GM23248 (cell line): ENCODE measurements around the gene TMEM51. TPM values are rescaled to one million over a fixed set of nuclear protein-coding genes. Genes with fewer than 3 reads are reported as not detected.

Experiments
- DNase-seq: peaks from one replicate; pipeline ENCODE4 v3.0.0-alpha.2; 2015
- H2AFZ ChIP-seq: fragments of 200-600 bp; sonication (generic); 2 replicates; pipeline ENCODE4 v1.6.1; 2016; ENCODE audit warnings: antibody characterized with exemption
- H3F3A ChIP-seq: fragments of 200-600 bp; sonication (generic); 2 replicates; pipeline ENCODE4 v1.6.1; 2016; ENCODE audit warnings: mild to moderate bottlenecking, antibody characterized with exemption, mixed run types; ENCODE audit not compliant: insufficient read depth
- H3K27ac ChIP-seq: fragments of 200-600 bp; sonication (generic); 2 replicates; pipeline ENCODE4 v1.5.1; 2016; ENCODE audit warnings: mild to moderate bottlenecking
- H3K27me3 ChIP-seq: fragments of 200-600 bp; sonication (generic); replicated peaks from 2 replicates; pipeline ENCODE4 v1.6.1; 2016; ENCODE audit warnings: mild to moderate bottlenecking; ENCODE audit not compliant: insufficient read depth
- H3K36me3 ChIP-seq: fragments of 200-600 bp; sonication (generic); 2 replicates; pipeline ENCODE4 v1.6.1; 2016; ENCODE audit warnings: low read depth, mild to moderate bottlenecking
- H3K4me1 ChIP-seq: fragments of 200-600 bp; sonication (generic); 2 replicates; pipeline ENCODE4 v1.6.1; 2016; ENCODE audit warnings: mild to moderate bottlenecking; ENCODE audit not compliant: insufficient read depth
- H3K4me2 ChIP-seq: fragments of 200-600 bp; sonication (generic); one replicate; pipeline ENCODE4 v1.6.1; 2016; ENCODE audit warnings: mild to moderate bottlenecking; ENCODE audit not compliant: unreplicated experiment
- H3K4me3 ChIP-seq: fragments of 200-600 bp; sonication (generic); 2 replicates; pipeline ENCODE4 v1.5.1; 2016; ENCODE audit warnings: mild to moderate bottlenecking
- H3K79me2 ChIP-seq: fragments of 200-600 bp; sonication (generic); 2 replicates; pipeline ENCODE4 v1.6.1; 2016; ENCODE audit warnings: mild to moderate bottlenecking; ENCODE audit not compliant: insufficient read depth
- H3K9ac ChIP-seq: fragments of 200-600 bp; sonication (generic); 2 replicates; pipeline ENCODE4 v1.6.1; 2016; ENCODE audit warnings: mild to moderate bottlenecking
- H3K9me2 ChIP-seq: fragments of 200-600 bp; sonication (generic); 2 replicates; pipeline ENCODE4 v1.6.1; 2016; ENCODE audit warnings: mixed run types, mild to moderate bottlenecking, moderate library complexity; ENCODE audit not compliant: insufficient read depth
- H3K9me3 ChIP-seq: fragments of 200-600 bp; sonication (generic); one replicate; pipeline ENCODE4 v1.6.1; 2017; ENCODE audit warnings: low read depth
- H4K20me1 ChIP-seq: fragments of 200-600 bp; sonication (generic); 2 replicates; pipeline ENCODE4 v1.6.0; 2016; ENCODE audit not compliant: insufficient read depth
- EZH2 ChIP-seq: fragments of 200-600 bp; sonication (generic); IDR thresholded peaks from 2 replicates; pipeline ENCODE4 v1.6.1; 2018; ENCODE audit warnings: antibody characterized with exemption, mild to moderate bottlenecking; ENCODE audit not compliant: insufficient read depth, poor library complexity, severe bottlenecking
- EZH2phosphoT487 ChIP-seq: fragments of 200-600 bp; sonication (generic); IDR thresholded peaks from 2 replicates; pipeline ENCODE4 v1.6.1; 2018; ENCODE audit warnings: antibody characterized with exemption, moderate library complexity, mild to moderate bottlenecking, low read depth; ENCODE audit not compliant: insufficient read depth
- WGBS, 2 experiments: methylation state at CpG; one replicate each; pipeline ENCODE4 v1.1.6; 2015 to 2017; ENCODE audit warnings: low lambda C conversion rate in 2 of 2, low coverage in 1 of 2; ENCODE audit errors: missing lambda C conversion rate in 2 of 2; 5-methylcytosine and 5-hydroxymethylcytosine counted together
- in situ Hi-C: fragments of 300-500 bp; cut with MboI; formaldehyde crosslinking; loops from 2 replicates; pipeline ENCODE4 v1.15.0; 2020
- polyA plus RNA-seq: library from polyadenylated mRNA; unstranded; fragments of >200 nt; fragmentation: Nextera tagmentation; extraction: Ambion mirVana; gene quantifications from 2 replicates; pipeline ENCODE4 v1.2.1, GENCODE V29; 2016
- total RNA-seq: library from RNA; depleted of rRNA; stranded (reverse); fragments of >200 nt; shearing (Covaris generic); gene quantifications from 2 replicates; pipeline ENCODE4 v1.2.3, GENCODE V29; 2014

TMEM51 gene
- total and polyA plus RNA-seq, 2 experiments from 2014 or later, result 0.54 to 0.55 TPM

DNA sequence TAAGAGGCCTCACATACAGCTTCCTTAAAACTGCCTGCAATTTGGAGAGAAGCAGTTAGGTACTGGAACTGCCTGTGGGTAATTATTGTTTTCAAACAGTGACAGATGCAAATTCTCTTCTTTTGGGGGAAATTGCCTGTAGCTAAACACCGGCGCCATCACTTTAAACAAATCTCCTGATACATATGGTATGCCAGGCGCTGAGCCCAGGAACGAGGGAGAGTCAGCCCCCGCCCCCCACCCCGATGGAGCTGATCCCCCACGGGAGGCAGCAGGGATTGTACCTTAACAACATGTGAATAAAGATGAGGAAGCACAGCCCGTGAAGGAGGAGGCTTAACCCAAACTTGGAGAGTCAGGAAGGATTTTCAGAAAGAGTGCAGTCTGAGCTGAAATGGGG, 7.1 kb downstream of the TMEM51 start:
- in situ Hi-C loops, result no loop called here
- Histone ChIP-seq H3K27ac (no peak overlapping the region), H2AFZ (no peak overlapping the region), H3K27me3 (no peaks in the 10 kb centered on the region), H3K9me2 (no peaks in the 10 kb centered on the region), H4K20me1 (no peaks in the 10 kb centered on the region), H3K4me3 (no peak overlapping the region), H3K9me3 (no peaks in the 10 kb centered on the region), H3K79me2 (no peaks in the 10 kb centered on the region), H3F3A (no peaks in the 10 kb centered on the region), H3K9ac (no peak overlapping the region), H3K36me3 (no peaks in the 10 kb centered on the region), H3K4me1 (no peaks in the 10 kb centered on the region), H3K4me2 (no peak overlapping the region)
- no peak for DNase-seq
- 74% methylated on average over 8 of the region's 8 CpGs for WGBS, 2 experiments
- TF ChIP-seq EZH2phosphoT487 (no peak), EZH2 (no peak)

DNA sequence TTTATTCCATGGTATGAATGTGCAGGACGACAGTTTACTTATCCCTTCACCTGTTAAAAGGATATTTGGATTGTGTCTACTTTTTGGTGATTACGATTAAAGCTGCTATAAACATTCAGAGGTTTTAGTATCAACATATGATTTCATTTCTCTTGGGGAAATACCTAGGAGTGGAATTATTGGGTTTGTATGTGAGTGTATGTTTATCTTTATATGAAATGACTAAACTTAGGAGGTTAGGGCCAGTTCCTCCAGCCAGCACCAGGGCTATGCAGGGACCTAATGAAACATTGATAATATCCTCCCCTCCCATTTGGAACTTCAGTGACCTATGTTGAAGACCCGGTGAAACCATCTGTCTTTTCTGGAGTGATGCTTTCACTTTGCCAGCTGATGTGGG, 13.8 kb downstream of the TMEM51 start:
- WGBS, 2 experiments, result 65 to 67% methylated on average over 3 of the region's 3 CpGs
- in situ Hi-C loops, result no loop called here
- no peak for DNase-seq
- no peaks in the 10 kb centered on the region for H3K9me2 ChIP-seq
- no peak overlapping the region for H3K27ac ChIP-seq
- no peaks in the 10 kb centered on the region for H3F3A ChIP-seq
- no peaks in the 10 kb centered on the region for H3K79me2 ChIP-seq
- H3K27me3 ChIP-seq, result no peaks in the 10 kb centered on the region
- no peaks in the 10 kb centered on the region for H4K20me1 ChIP-seq
- no peak overlapping the region for H3K9ac ChIP-seq
- no peaks in the 10 kb centered on the region for H3K36me3 ChIP-seq
- TF ChIP-seq EZH2phosphoT487 (no peak), EZH2 (no peak)
- no peak overlapping the region for H3K4me2 ChIP-seq
- H3K9me3 ChIP-seq, result no peaks in the 10 kb centered on the region
- no peak overlapping the region for H2AFZ ChIP-seq
- H3K4me1 ChIP-seq, result 0 out of 2 replicates have a peak, but pooled peaks cover 5% of the 10 kb centered on the region
- no peak overlapping the region for H3K4me3 ChIP-seq

DNA sequence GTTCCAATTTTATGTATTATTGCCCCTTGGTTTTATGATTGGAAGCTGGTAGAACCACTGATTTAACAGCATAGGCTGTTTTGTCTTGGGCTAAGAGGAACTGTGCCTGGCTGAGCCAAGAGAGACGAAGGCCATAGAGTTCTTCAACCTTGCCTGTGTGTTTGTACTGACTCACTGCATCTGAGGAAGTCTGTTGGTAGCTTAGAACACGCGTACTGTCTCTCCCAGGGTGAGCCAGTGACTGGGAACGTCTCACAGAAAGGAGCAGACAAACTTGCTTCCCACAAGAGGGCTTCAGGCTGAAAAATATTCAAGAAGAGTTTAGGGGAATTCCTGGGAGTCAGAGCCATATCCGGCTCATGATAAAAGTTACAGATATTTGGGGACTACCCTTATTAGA, 14.9 kb downstream of the TMEM51 start:
- Histone ChIP-seq H3F3A (no peaks in the 10 kb centered on the region), H3K9me3 (no peaks in the 10 kb centered on the region), H2AFZ (no peak overlapping the region), H3K27ac (peak overlapping the region; percentile 32; the same call in 1 of the 2 replicates), H3K9ac (no peak overlapping the region), H3K79me2 (no peaks in the 10 kb centered on the region), H4K20me1 (no peaks in the 10 kb centered on the region), H3K36me3 (no peaks in the 10 kb centered on the region), H3K4me2 (no peak overlapping the region), H3K27me3 (no peaks in the 10 kb centered on the region), H3K4me1 (0 out of 2 replicates have a peak, but pooled peaks cover 5% of the 10 kb centered on the region), H3K4me3 (no peak overlapping the region), H3K9me2 (no peaks in the 10 kb centered on the region)
- TF ChIP-seq EZH2, result no peak
- TF ChIP-seq EZH2phosphoT487, result no peak
- peak; percentile 82 for DNase-seq
- in situ Hi-C loops, result no loop called here
- 49 to 50% methylated on average over 5 of the region's 5 CpGs for WGBS, 2 experiments

DNA sequence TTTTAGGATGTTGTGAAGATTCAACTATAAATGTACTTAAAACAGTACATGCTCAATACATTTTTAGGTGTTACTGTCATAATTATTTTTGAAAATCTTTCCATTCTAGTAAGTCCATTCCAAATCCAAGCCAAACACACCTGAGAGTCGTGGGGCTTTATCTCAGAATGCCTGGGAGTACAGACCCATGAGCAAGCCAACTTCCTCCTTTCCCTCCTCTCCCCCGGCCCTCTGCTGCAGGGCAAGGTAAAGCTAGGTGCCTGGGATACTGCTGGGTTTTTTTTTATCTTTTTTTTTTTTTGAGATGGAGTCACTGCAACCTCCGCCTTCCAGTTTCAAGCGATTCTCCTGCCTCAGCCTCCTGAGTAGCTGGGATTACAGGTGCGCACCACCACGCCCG, 16.5 kb downstream of the TMEM51 start:
- Histone ChIP-seq H2AFZ (no peak overlapping the region), H3K27me3 (no peaks in the 10 kb centered on the region), H4K20me1 (no peaks in the 10 kb centered on the region), H3K9me2 (no peaks in the 10 kb centered on the region), H3F3A (no peaks in the 10 kb centered on the region), H3K4me2 (no peak overlapping the region), H3K4me1 (0 out of 2 replicates have a peak, but pooled peaks cover 5% of the 10 kb centered on the region), H3K9ac (no peak overlapping the region), H3K27ac (no peak overlapping the region), H3K79me2 (no peaks in the 10 kb centered on the region), H3K4me3 (no peak overlapping the region), H3K9me3 (no peaks in the 10 kb centered on the region), H3K36me3 (no peaks in the 10 kb centered on the region)
- DNase-seq, result no peak
- in situ Hi-C loops, result no loop called here
- TF ChIP-seq EZH2 (no peak), EZH2phosphoT487 (no peak)
- 90 to 97% methylated on average over 7 of the region's 7 CpGs for WGBS, 2 experiments
